GM23338 (cell line): ENCODE data around the gene UBA1. TPM values are rescaled to one million over a fixed set of nuclear protein-coding genes. Genes with fewer than 3 reads are reported as not detected.

ENCODE experiments used
- ATAC-seq: fragments of 200-7000 bp; cut with Tn5 transposase; 3 replicates; pipeline ENCODE4 v1.9.1; 2020
- DNase-seq: peaks from one replicate; pipeline ENCODE4 v3.0.0-alpha.2; 2015; ENCODE audit warnings: low spot score
- H2AFZ ChIP-seq: fragments of 200-600 bp; sonication (generic); 2 replicates; pipeline ENCODE4 v1.8.0; 2016; ENCODE audit warnings: antibody characterized with exemption, mild to moderate bottlenecking, moderate library complexity
- H3F3A ChIP-seq: fragments of 200-600 bp; sonication (generic); replicated peaks from 2 replicates; pipeline ENCODE4 v1.8.0; 2017; ENCODE audit warnings: antibody characterized with exemption, mixed run types, low read depth
- H3K27ac ChIP-seq: fragments of 200-600 bp; sonication (generic); 2 replicates; pipeline ENCODE4 v1.6.1; 2016; ENCODE audit warnings: low read depth
- H3K27me3 ChIP-seq: fragments of 200-600 bp; sonication (generic); 2 replicates; pipeline ENCODE4 v1.8.0; 2016; ENCODE audit warnings: mild to moderate bottlenecking, mixed run types, moderate library complexity; ENCODE audit not compliant: insufficient read depth
- H3K36me3 ChIP-seq: fragments of 200-600 bp; sonication (generic); 2 replicates; pipeline ENCODE4 v1.8.0; 2016; ENCODE audit warnings: mild to moderate bottlenecking; ENCODE audit not compliant: insufficient read depth
- H3K4me1 ChIP-seq: fragments of 200-600 bp; sonication (generic); 2 replicates; pipeline ENCODE4 v1.8.0; 2016; ENCODE audit warnings: mild to moderate bottlenecking, moderate library complexity; ENCODE audit not compliant: insufficient read depth
- H3K4me2 ChIP-seq: fragments of 200-600 bp; sonication (generic); 2 replicates; pipeline ENCODE4 v1.7.1; 2017; ENCODE audit warnings: mixed run types
- H3K4me3 ChIP-seq: fragments of 200-600 bp; sonication (generic); 2 replicates; pipeline ENCODE4 v1.6.1; 2016; ENCODE audit warnings: mixed run types
- H3K79me2 ChIP-seq: fragments of 200-600 bp; sonication (generic); replicated peaks from 2 replicates; pipeline ENCODE4 v1.8.0; 2017; ENCODE audit warnings: mild to moderate bottlenecking; ENCODE audit not compliant: insufficient read depth
- H3K9me2 ChIP-seq: fragments of 200-600 bp; sonication (generic); 2 replicates; pipeline ENCODE4 v1.8.0; 2017; ENCODE audit not compliant: insufficient read depth
- H4K20me1 ChIP-seq: fragments of 200-600 bp; sonication (generic); replicated peaks from 2 replicates; pipeline ENCODE4 v1.8.0; 2017; ENCODE audit warnings: mild to moderate bottlenecking; ENCODE audit not compliant: insufficient read depth
- H3K27ac Mint-ChIP-seq: 2 replicates; pipeline ENCODE4 v1.8.0; 2020; ENCODE audit warnings: inconsistent platforms, mild to moderate bottlenecking, moderate library complexity, mixed read lengths
- H3K27me3 Mint-ChIP-seq: 3 replicates; pipeline ENCODE4 v1.8.0; 2022; ENCODE audit warnings: low read depth, mild to moderate bottlenecking, moderate library complexity, mixed read lengths, inconsistent platforms; ENCODE audit not compliant: insufficient read depth, poor library complexity
- H3K36me3 Mint-ChIP-seq: 3 replicates; pipeline ENCODE4 v1.8.0; 2021; ENCODE audit warnings: low read depth, mild to moderate bottlenecking, inconsistent platforms, moderate library complexity, mixed read lengths
- H3K4me1 Mint-ChIP-seq: 3 replicates; pipeline ENCODE4 v1.8.0; 2020; ENCODE audit warnings: mild to moderate bottlenecking, inconsistent platforms, mixed read lengths
- H3K4me3 Mint-ChIP-seq: 3 replicates; pipeline ENCODE4 v1.8.0; 2021; ENCODE audit warnings: moderate library complexity, mild to moderate bottlenecking, inconsistent platforms, mixed read lengths
- H3K9me3 Mint-ChIP-seq: 3 replicates; pipeline ENCODE4 v1.8.0; 2020; ENCODE audit warnings: moderate library complexity, mild to moderate bottlenecking, inconsistent platforms, mixed read lengths
- ETS1 ChIP-seq: IDR thresholded peaks from 2 replicates; pipeline ENCODE4 v1.6.1; 2016; ENCODE audit warnings: antibody characterized with exemption
- EZH2 ChIP-seq: fragments of 200-600 bp; sonication (generic); IDR thresholded peaks from one replicate; pipeline ENCODE4 v1.8.0; 2017; ENCODE audit warnings: antibody characterized with exemption, mild to moderate bottlenecking, low read depth; ENCODE audit not compliant: unreplicated experiment
- EZH2phosphoT487 ChIP-seq: fragments of 200-600 bp; sonication (generic); IDR thresholded peaks from one replicate; pipeline ENCODE4 v1.8.1; 2018; ENCODE audit warnings: antibody characterized with exemption; ENCODE audit not compliant: unreplicated experiment
- JUNB ChIP-seq: IDR thresholded peaks from one replicate; pipeline ENCODE4 v1.6.1; 2016; ENCODE audit warnings: antibody characterized with exemption; ENCODE audit not compliant: unreplicated experiment
- NANOG ChIP-seq: IDR thresholded peaks from 2 replicates; pipeline ENCODE4 v1.6.1; 2016; ENCODE audit warnings: antibody characterized with exemption, borderline replicate concordance
- STAT1 ChIP-seq: IDR thresholded peaks from one replicate; pipeline ENCODE4 v1.6.1; 2016; ENCODE audit warnings: antibody characterized with exemption; ENCODE audit not compliant: unreplicated experiment
- ZNF114 ChIP-seq: fragments of 250-450 bp; sonication (Bioruptor Pico); IDR thresholded peaks from 2 replicates; pipeline ENCODE4 v1.5.0; 2020; ENCODE audit warnings: mild to moderate bottlenecking, moderate library complexity
- ZNF331 ChIP-seq: fragments of 250-450 bp; sonication (Bioruptor Pico); IDR thresholded peaks from 2 replicates; pipeline ENCODE4 v1.5.0; 2020; ENCODE audit warnings: low read depth, mild to moderate bottlenecking, moderate library complexity
- polyA plus RNA-seq: library from polyadenylated mRNA; unstranded; fragments of >200 nt; fragmentation: Nextera tagmentation; extraction: Ambion mirVana; gene quantifications from 2 replicates; pipeline ENCODE4 v1.2.1, GENCODE V29; 2016
- total RNA-seq: library from RNA; depleted of rRNA; stranded (reverse); fragments of >200 nt; shearing (Covaris generic); gene quantifications from 2 replicates; pipeline ENCODE4 v1.2.3, GENCODE V29; 2014
- TF ChIP-seq, protein P1 (sequence below): IDR thresholded peaks from one replicate; pipeline ENCODE4 v1.6.1; 2018; ENCODE audit warnings: antibody characterized with exemption; ENCODE audit not compliant: unreplicated experiment

Gene UBA1
- total and polyA plus RNA-seq, 2 experiments from 2014 or later, result 104 to 377 TPM

DNA sequence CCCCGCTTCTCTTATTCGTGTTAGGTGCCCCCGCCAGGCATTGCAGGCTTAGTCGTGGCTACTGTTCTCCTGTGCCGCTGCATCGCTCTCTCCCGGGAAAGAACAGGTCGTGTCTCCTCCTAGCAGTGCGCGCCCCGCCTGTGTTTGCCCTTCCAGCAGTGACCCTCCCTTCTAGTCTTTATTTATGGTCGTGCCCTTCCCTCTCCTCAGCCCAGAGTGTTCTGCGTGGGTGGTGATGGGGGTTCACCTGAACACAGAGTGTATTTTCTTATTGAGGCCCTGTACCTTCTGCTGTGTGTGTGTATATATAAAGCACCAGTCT is 54.3 kb downstream of the UBA1 start:
- Histone ChIP-seq H3K4me1 (no peaks in the 10 kb centered on the region), H3K36me3 (no peaks in the 10 kb centered on the region), H3K9me2 (no peaks in the 10 kb centered on the region), H3K4me2 (no peak overlapping the region), H3K4me3 (no peak overlapping the region), H2AFZ (no peak overlapping the region), H3K79me2 (no peaks in the 10 kb centered on the region), H4K20me1 (no peaks in the 10 kb centered on the region), H3F3A (no peaks in the 10 kb centered on the region), H3K27me3 (no peaks in the 10 kb centered on the region), H3K27ac (no peak overlapping the region)
- ATAC-seq (no peak), DNase-seq (no peak)
- H3K4me1 Mint-ChIP-seq, result no peaks in the 10 kb centered on the region
- H3K4me3 Mint-ChIP-seq, result no peak overlapping the region
- no peaks in the 10 kb centered on the region for H3K9me3 Mint-ChIP-seq
- peaks cover 42% of the 10 kb centered on the region for H3K36me3 Mint-ChIP-seq
- H3K27ac Mint-ChIP-seq, result no peak overlapping the region
- peaks cover 7% of the 10 kb centered on the region for H3K27me3 Mint-ChIP-seq
- no peak for TF ChIP-seq ZNF331 (CRISPR knock-in tag)

DNA sequence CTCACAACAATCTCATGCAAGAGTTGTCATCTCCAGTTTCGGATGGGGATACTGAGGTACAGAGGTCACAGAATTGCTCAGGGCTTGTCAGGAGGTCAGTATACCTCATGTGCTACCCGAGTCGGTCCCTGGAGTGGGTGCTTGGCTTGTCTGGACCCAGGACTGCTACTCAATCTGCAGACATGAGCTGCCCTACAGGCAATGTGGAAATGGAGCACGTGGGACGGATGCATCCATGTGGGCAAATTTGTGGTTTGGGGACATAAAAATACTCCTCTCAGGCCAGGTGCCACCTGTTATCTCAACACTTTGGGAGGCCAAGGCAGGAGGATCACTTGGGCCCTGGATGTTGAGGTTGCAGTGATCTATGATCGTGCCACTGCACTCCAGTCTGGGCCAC is 54.9 kb downstream of the UBA1 start:
- Histone ChIP-seq H3K79me2 (no peaks in the 10 kb centered on the region), H3K27me3 (no peaks in the 10 kb centered on the region), H3K4me2 (no peak overlapping the region), H3F3A (no peaks in the 10 kb centered on the region), H3K27ac (no peak overlapping the region), H3K9me2 (no peaks in the 10 kb centered on the region), H2AFZ (no peak overlapping the region), H4K20me1 (no peaks in the 10 kb centered on the region), H3K4me3 (no peak overlapping the region), H3K4me1 (no peaks in the 10 kb centered on the region), H3K36me3 (no peaks in the 10 kb centered on the region)
- H3K4me3 Mint-ChIP-seq, result no peak overlapping the region
- TF ChIP-seq JUNB, result no peak
- TF ChIP-seq EZH2phosphoT487, result no peak
- no peak for TF ChIP-seq ZNF114 (CRISPR knock-in tag)
- no peak for TF ChIP-seq EZH2
- TF ChIP-seq STAT1, result no peak
- TF ChIP-seq NANOG, result no peak
- DNase-seq, result no peak
- H3K27me3 Mint-ChIP-seq, result peaks cover 7% of the 10 kb centered on the region
- no peak overlapping the region for H3K27ac Mint-ChIP-seq
- ATAC-seq, result no peak
- H3K9me3 Mint-ChIP-seq, result no peaks in the 10 kb centered on the region
- H3K36me3 Mint-ChIP-seq, result peaks cover 41% of the 10 kb centered on the region
- no peaks in the 10 kb centered on the region for H3K4me1 Mint-ChIP-seq

- H3K36me3 ChIP-seq, result no peaks in the 10 kb centered on the region
- H3K4me1 Mint-ChIP-seq, result no peaks in the 10 kb centered on the region
- H3K4me2 ChIP-seq, result no peak overlapping the region
- no peaks in the 10 kb centered on the region for H3K9me3 Mint-ChIP-seq
- H4K20me1 ChIP-seq, result no peaks in the 10 kb centered on the region
- H3K4me1 ChIP-seq, result no peaks in the 10 kb centered on the region
- no peak overlapping the region for H3K4me3 Mint-ChIP-seq
- peaks cover 31% of the 10 kb centered on the region for H3K36me3 Mint-ChIP-seq
- no peaks in the 10 kb centered on the region for H3K27me3 ChIP-seq
- ATAC-seq (no peak), DNase-seq (no peak)
- no peaks in the 10 kb centered on the region for H3K79me2 ChIP-seq
- no peak overlapping the region for H3K4me3 ChIP-seq
- H2AFZ ChIP-seq, result no peak overlapping the region
- peaks cover 5% of the 10 kb centered on the region for H3K27me3 Mint-ChIP-seq
- no peaks in the 10 kb centered on the region for H3F3A ChIP-seq
- H3K27ac ChIP-seq, result no peak overlapping the region
- no peak overlapping the region for H3K27ac Mint-ChIP-seq
- H3K9me2 ChIP-seq, result no peaks in the 10 kb centered on the region
- TF ChIP-seq, protein P1, sequence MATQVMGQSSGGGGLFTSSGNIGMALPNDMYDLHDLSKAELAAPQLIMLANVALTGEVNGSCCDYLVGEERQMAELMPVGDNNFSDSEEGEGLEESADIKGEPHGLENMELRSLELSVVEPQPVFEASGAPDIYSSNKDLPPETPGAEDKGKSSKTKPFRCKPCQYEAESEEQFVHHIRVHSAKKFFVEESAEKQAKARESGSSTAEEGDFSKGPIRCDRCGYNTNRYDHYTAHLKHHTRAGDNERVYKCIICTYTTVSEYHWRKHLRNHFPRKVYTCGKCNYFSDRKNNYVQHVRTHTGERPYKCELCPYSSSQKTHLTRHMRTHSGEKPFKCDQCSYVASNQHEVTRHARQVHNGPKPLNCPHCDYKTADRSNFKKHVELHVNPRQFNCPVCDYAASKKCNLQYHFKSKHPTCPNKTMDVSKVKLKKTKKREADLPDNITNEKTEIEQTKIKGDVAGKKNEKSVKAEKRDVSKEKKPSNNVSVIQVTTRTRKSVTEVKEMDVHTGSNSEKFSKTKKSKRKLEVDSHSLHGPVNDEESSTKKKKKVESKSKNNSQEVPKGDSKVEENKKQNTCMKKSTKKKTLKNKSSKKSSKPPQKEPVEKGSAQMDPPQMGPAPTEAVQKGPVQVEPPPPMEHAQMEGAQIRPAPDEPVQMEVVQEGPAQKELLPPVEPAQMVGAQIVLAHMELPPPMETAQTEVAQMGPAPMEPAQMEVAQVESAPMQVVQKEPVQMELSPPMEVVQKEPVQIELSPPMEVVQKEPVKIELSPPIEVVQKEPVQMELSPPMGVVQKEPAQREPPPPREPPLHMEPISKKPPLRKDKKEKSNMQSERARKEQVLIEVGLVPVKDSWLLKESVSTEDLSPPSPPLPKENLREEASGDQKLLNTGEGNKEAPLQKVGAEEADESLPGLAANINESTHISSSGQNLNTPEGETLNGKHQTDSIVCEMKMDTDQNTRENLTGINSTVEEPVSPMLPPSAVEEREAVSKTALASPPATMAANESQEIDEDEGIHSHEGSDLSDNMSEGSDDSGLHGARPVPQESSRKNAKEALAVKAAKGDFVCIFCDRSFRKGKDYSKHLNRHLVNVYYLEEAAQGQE, result no peak
- TF ChIP-seq ZNF114 (CRISPR knock-in tag) (no peak), EZH2 (no peak), ETS1 (no peak), ZNF331 (CRISPR knock-in tag) (no peak)
Measured at GRCh38 chrX:47250017-47250347, 56.4 kb downstream of the UBA1 start.
